ENCODE data around the gene TK2. TPM values are rescaled to one million over a fixed set of nuclear protein-coding genes. Genes with fewer than 3 reads are reported as not detected.

TK2 gene
- polyA plus RNA-seq, 2 of the 4 experiments (the other 2 are of a cell fraction) = 13.9 to 29.5 TPM

DNA sequence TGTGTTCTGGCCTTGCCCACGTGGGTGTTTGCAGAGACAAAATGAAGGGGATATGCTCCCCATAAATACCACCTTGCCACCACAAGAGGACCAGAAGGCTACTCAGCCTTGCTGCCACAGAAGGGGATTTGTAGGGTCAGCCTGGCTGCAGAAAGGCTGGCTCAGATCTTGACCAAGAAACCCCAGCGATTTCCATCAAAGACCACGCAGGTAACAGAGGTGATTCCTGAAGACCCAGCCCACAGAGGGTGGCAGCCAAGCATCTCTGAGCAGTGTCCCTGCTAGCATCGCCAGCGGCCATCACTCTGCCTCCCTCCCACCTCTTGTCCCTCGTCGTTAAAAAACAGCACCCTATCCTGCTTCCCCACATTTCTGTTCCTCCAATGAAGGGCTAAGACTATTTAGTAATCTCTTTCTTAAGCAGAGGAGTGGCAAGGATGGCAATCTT is 68.0 kb downstream of the TK2 start:
- 79% methylated on average over 7 of the region's 7 CpGs for WGBS (ENCODE audit: missing lambda C conversion rate)
- Histone ChIP-seq H3K4me2 (no peak overlapping the region), H3K4me3 (no peak overlapping the region), H3K9me3 (no peaks in the 10 kb centered on the region), H3K27ac (peak overlapping the region; percentile 11 to 86; a peak in 4 of 6 replicates), H3K4me1 (peaks cover 26% of the 10 kb centered on the region)
- TF ChIP-seq EHMT2 (IDR thresholded peaks at IDR 0.05; ENCODE audit: low read depth) (no peak), HEYL (CRISPR knock-in tag; IDR thresholded peaks at IDR 0.05) (no peak)
- FAIRE-seq (no peak), DNase-seq (ENCODE audit: low read depth in 1 of 2, low spot score in 1 of 2) (no peak), ATAC-seq (no peak)
- ChIA-PET CTCF (interaction anchor here (1.0 to 15.7 kb wide), 11 partner anchors 9 to 76 kb away, joined by 3 to 185 read pairs (median 5); no protein-coding TSS in a partner anchor), POLR2A (interaction anchor here (0.6 kb wide), 1 partner anchor 348 kb away, joined by 3 read pairs; no protein-coding TSS in a partner anchor)

GRCh38 chr16:66481081-66481942 is 68.6 kb downstream of the TK2 start:
- Histone ChIP-seq H3K4me3 (no peak overlapping the region), H3K9me3 (no peaks in the 10 kb centered on the region), H3K4me1 (peaks cover 23% of the 10 kb centered on the region), H3K27ac (peak overlapping the region in 1 of 2 experiments; percentile 86; a peak in 4 of 6 replicates), H3K4me2 (no peak overlapping the region)
- DNase-seq (ENCODE audit: low read depth in 1 of 2, low spot score in 1 of 2) (no peak), ATAC-seq (no peak), FAIRE-seq (no peak)
- CTCF ChIA-PET = interaction anchor here (0.6 to 15.7 kb wide), 13 partner anchors 8 to 124 kb away, joined by 3 to 185 read pairs (median 6); no protein-coding TSS in a partner anchor
- POLR2A ChIA-PET = no interaction called here
- WGBS (ENCODE audit: missing lambda C conversion rate) = 89% methylated on average over 22 of the region's 25 CpGs
- TF ChIP-seq GATA3 (IDR thresholded peaks at IDR 0.05; ENCODE audit: borderline replicate concordance) (no peak), NPAS2 (CRISPR knock-in tag; IDR thresholded peaks at IDR 0.05; ENCODE audit: borderline replicate concordance) (no peak)

DNA sequence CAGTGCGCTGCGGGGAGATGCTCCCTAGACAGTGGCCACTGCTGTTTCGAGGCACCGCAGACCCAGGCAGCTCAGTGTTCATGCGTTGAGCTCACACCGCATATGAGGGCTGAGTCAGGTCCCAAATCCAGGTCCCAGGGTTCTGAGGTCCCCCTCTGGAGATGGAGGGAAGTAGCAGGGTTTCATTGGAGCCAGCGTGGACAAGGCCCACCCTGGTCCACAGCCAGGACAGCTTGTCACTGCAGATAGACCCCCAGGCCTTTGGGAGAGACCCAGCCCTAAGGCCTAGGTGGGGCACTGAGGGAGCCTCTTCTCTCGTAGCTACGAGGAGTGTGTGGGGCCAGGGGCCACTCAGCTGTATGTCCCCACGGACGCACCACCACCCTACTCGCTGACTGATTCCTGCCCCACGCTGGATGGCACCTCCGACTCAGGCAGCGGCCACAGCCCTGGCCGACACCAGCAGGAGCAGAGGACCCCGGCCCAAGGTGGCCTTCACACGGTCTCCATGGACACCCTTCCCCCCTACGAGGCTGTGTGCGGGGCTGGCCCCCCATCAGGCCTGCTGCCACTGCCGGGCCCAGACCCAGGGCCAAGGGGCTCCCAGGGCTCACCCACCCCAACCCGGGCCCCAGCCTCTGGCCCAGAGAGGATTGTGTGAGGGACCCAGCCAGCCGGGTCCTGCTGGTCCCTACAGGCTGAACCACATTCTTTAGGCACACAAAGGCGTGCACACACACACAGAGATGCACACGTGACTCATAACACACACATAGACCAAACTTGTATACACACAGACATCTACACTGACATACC is 69.4 kb downstream of the TK2 start:
- POLR2A ChIA-PET = no interaction called here
- CTCF ChIA-PET = interaction anchor here (0.6 to 15.7 kb wide), 12 partner anchors 9 to 167 kb away, joined by 3 to 185 read pairs (median 4); no protein-coding TSS in a partner anchor
- H3K4me1 ChIP-seq = peaks cover 23% of the 10 kb centered on the region
- no peak overlapping the region for H3K4me3 ChIP-seq
- H3K27ac ChIP-seq = peak overlapping the region; percentile 82 to 86; a peak in 5 of 6 replicates
- H3K9me3 ChIP-seq = no peaks in the 10 kb centered on the region
- TF ChIP-seq CBX2 (IDR thresholded peaks at IDR 0.05; ENCODE audit: borderline replicate concordance, low read depth) = no peak
- no peak for TF ChIP-seq ZNF302 (CRISPR knock-in tag; IDR thresholded peaks at IDR 0.05)
- no peak for TF ChIP-seq MAX (IDR thresholded peaks at IDR 0.05)
- TF ChIP-seq RNF2 (IDR thresholded peaks at IDR 0.05; ENCODE audit: borderline replicate concordance, low read depth) = no peak
- TF ChIP-seq, protein P1, sequence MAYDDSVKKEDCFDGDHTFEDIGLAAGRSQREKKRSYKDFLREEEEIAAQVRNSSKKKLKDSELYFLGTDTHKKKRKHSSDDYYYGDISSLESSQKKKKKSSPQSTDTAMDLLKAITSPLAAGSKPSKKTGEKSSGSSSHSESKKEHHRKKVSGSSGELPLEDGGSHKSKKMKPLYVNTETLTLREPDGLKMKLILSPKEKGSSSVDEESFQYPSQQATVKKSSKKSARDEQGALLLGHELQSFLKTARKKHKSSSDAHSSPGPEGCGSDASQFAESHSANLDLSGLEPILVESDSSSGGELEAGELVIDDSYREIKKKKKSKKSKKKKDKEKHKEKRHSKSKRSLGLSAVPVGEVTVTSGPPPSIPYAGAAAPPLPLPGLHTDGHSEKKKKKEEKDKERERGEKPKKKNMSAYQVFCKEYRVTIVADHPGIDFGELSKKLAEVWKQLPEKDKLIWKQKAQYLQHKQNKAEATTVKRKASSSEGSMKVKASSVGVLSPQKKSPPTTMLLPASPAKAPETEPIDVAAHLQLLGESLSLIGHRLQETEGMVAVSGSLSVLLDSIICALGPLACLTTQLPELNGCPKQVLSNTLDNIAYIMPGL (CRISPR knock-in tag; IDR thresholded peaks at IDR 0.05; ENCODE audit: borderline replicate concordance) = no peak
- TF ChIP-seq CBX8 (IDR thresholded peaks at IDR 0.05) = no peak
- TF ChIP-seq SREBF2 (IDR thresholded peaks at IDR 0.05) = no peak
- no peak for TF ChIP-seq ZSCAN20 (CRISPR knock-in tag; IDR thresholded peaks at IDR 0.05)
- 83% methylated on average over 19 of the region's 25 CpGs for WGBS (ENCODE audit: missing lambda C conversion rate)
- FAIRE-seq (no peak), DNase-seq (ENCODE audit: low read depth in 1 of 2, low spot score in 1 of 2) (no peak), ATAC-seq (no peak)
- no peak overlapping the region for H3K4me2 ChIP-seq

DNA sequence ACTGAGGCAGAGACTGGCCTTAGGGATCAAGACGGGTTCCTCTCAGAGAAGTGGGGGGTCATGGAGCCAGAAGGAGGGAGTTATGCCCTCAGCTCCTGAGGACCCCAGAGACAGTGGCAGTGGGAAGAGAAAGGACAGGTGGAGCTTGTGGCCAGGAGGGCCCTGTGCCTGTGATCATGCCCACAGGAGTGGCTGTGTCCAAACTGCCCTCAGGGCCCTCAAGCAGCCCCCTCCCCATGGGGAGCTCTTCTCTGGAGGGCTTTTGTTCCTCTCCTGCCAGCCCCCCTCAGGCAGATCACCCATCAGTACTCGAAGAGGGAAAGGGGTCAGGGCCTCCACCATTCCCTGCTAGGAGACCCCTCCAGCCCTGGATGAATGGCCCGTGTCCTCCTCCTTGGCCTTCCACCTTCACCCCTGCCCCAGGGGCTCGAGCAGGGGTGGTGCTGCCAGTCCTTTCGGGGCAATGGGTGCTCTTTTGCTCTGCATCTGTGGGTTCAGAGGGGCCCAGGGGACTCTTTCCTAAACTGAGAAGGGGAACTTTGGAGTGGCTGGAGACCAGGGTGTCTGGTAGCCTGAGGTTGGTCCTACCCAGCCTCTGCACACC is 70.2 kb downstream of the TK2 start:
- ChIA-PET POLR2A (no interaction called here), CTCF (interaction anchor here (0.5 to 15.7 kb wide), 17 partner anchors 9 to 168 kb away, joined by 3 to 185 read pairs (median 3); no protein-coding TSS in a partner anchor)
- Histone ChIP-seq H3K4me1 (peaks cover 23% of the 10 kb centered on the region), H3K4me3 (no peak overlapping the region), H3K4me2 (no peak overlapping the region), H3K27ac (peak overlapping the region; percentile 82 to 86), H3K9me3 (no peaks in the 10 kb centered on the region)
- ATAC-seq = no peak
- WGBS (ENCODE audit: missing lambda C conversion rate) = 88% methylated on average over 5 of the region's 5 CpGs
- FAIRE-seq = no peak
- DNase-seq (ENCODE audit: low read depth in 1 of 2, low spot score in 1 of 2) = no peak
- no peak for TF ChIP-seq MAZ (IDR thresholded peaks at IDR 0.05; ENCODE audit: borderline replicate concordance, low read depth, low read length)
- TF ChIP-seq E2F6 (IDR thresholded peaks at IDR 0.05; ENCODE audit: borderline replicate concordance, low read depth) = no peak
- TF ChIP-seq POLR2A (IDR thresholded peaks at IDR 0.05; ENCODE audit: low read length) = no peak
- TF ChIP-seq KDM5A (IDR thresholded peaks at IDR 0.05) = no peak
- TF ChIP-seq SREBF2 (IDR thresholded peaks at IDR 0.05) = no peak
- no peak for TF ChIP-seq HES2 (IDR thresholded peaks at IDR 0.05)
- no peak for TF ChIP-seq FOXS1 (CRISPR knock-in tag; IDR thresholded peaks at IDR 0.05)
- TF ChIP-seq RFX5 (IDR thresholded peaks at IDR 0.05) = no peak
- no peak for TF ChIP-seq EHF (CRISPR knock-in tag; IDR thresholded peaks at IDR 0.05)
- TF ChIP-seq EHMT2 (IDR thresholded peaks at IDR 0.05; ENCODE audit: low read depth) = no peak
- no peak for TF ChIP-seq FOSB (CRISPR knock-in tag; IDR thresholded peaks at IDR 0.05)
- TF ChIP-seq, protein P2, sequence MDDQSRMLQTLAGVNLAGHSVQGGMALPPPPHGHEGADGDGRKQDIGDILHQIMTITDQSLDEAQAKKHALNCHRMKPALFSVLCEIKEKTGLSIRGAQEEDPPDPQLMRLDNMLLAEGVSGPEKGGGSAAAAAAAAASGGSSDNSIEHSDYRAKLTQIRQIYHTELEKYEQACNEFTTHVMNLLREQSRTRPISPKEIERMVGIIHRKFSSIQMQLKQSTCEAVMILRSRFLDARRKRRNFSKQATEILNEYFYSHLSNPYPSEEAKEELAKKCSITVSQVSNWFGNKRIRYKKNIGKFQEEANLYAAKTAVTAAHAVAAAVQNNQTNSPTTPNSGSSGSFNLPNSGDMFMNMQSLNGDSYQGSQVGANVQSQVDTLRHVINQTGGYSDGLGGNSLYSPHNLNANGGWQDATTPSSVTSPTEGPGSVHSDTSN (IDR thresholded peaks at IDR 0.05) = no peak
- TF ChIP-seq KDM1A (IDR thresholded peaks at IDR 0.05; ENCODE audit: low read depth) = no peak
- TF ChIP-seq SMC3 (IDR thresholded peaks at IDR 0.05) = no peak
